ENCODE results near the gene TJP1.

TJP1 gene

GRCh38 chr15:29840926-29841325 lies 18.7 kb upstream of the TJP1 start:
- peaks cover 22% of the 10 kb centered on the region for H3K27me3 ChIP-seq (ENCODE audit: insufficient read depth, low read length, poor library complexity)
- H4K20me1 ChIP-seq (ENCODE audit: insufficient read depth, low read length) = no peaks in the 10 kb centered on the region; the same call in 1 of the 2 replicates
- no peak overlapping the region for H3K4me2 ChIP-seq (ENCODE audit: insufficient read depth, low read length)
- no peaks in the 10 kb centered on the region for H3K9me3 ChIP-seq (ENCODE audit: insufficient read depth, low read length, severe bottlenecking)
- no peak for DNase-seq
- no peak overlapping the region for H3K9ac ChIP-seq (ENCODE audit: low read depth, low read length)
- H2AFZ ChIP-seq (ENCODE audit: low read depth, low read length) = no peak overlapping the region
- H3K4me3 ChIP-seq (ENCODE audit: low read depth in 1 of 2, low read length in 2 of 2) = no peak overlapping the region
- no peak overlapping the region for H3K27ac ChIP-seq (ENCODE audit: low read length)
- H3K79me2 ChIP-seq (ENCODE audit: insufficient read depth, low read length) = no peaks in the 10 kb centered on the region
- H3K36me3 ChIP-seq (ENCODE audit: insufficient read depth, low read length) = no peaks in the 10 kb centered on the region
- ATAC-seq (ENCODE audit: insufficient read depth, low read depth) = no peak
- no peaks in the 10 kb centered on the region for H3K4me1 ChIP-seq (ENCODE audit: insufficient read depth, low read length)
- no peak for TF ChIP-seq EZH2 (IDR thresholded peaks at IDR 0.05; ENCODE audit: borderline replicate concordance, low read depth, low read length, severe bottlenecking)
- TF ChIP-seq CTCF (IDR thresholded peaks at IDR 0.05; ENCODE audit: borderline replicate concordance, extremely low read depth, low read length, poor library complexity, severe bottlenecking) = no peak

GRCh38 chr15:29840054-29840453 lies 17.8 kb upstream of the TJP1 start:
- H3K27me3 ChIP-seq (ENCODE audit: insufficient read depth, low read length, poor library complexity) = peaks cover 22% of the 10 kb centered on the region
- no peak overlapping the region for H3K4me2 ChIP-seq (ENCODE audit: insufficient read depth, low read length)
- DNase-seq (no peak), ATAC-seq (ENCODE audit: insufficient read depth, low read depth) (no peak)
- no peaks in the 10 kb centered on the region for H3K36me3 ChIP-seq (ENCODE audit: insufficient read depth, low read length)
- H4K20me1 ChIP-seq (ENCODE audit: insufficient read depth, low read length) = no peaks in the 10 kb centered on the region; the same call in 1 of the 2 replicates
- H2AFZ ChIP-seq (ENCODE audit: low read depth, low read length) = no peak overlapping the region
- no peak overlapping the region for H3K9ac ChIP-seq (ENCODE audit: low read depth, low read length)
- H3K4me1 ChIP-seq (ENCODE audit: insufficient read depth, low read length) = no peaks in the 10 kb centered on the region
- H3K79me2 ChIP-seq (ENCODE audit: insufficient read depth, low read length) = no peaks in the 10 kb centered on the region
- no peak for TF ChIP-seq EZH2 (IDR thresholded peaks at IDR 0.05; ENCODE audit: borderline replicate concordance, low read depth, low read length, severe bottlenecking)
- TF ChIP-seq CTCF (IDR thresholded peaks at IDR 0.05; ENCODE audit: borderline replicate concordance, extremely low read depth, low read length, poor library complexity, severe bottlenecking) = no peak
- no peaks in the 10 kb centered on the region for H3K9me3 ChIP-seq (ENCODE audit: insufficient read depth, low read length, severe bottlenecking)
- no peak overlapping the region for H3K27ac ChIP-seq (ENCODE audit: low read length)
- H3K4me3 ChIP-seq (ENCODE audit: low read depth in 1 of 2, low read length in 2 of 2) = no peak overlapping the region

GRCh38 chr15:29838352-29839010 lies 16.2 kb upstream of the TJP1 start:
- DNase-seq = no peak

More at GRCh38 chr15:29838352-29839010, 16.2 kb upstream of the TJP1 start:
- no peak for ATAC-seq (ENCODE audit: insufficient read depth, low read depth)
- H3K4me3 ChIP-seq (ENCODE audit: low read depth in 1 of 2, low read length in 2 of 2) = no peak overlapping the region
- H2AFZ ChIP-seq (ENCODE audit: low read depth, low read length) = no peak overlapping the region
- H4K20me1 ChIP-seq (ENCODE audit: insufficient read depth, low read length) = no peaks in the 10 kb centered on the region
- peaks cover 20% of the 10 kb centered on the region for H3K27me3 ChIP-seq (ENCODE audit: insufficient read depth, low read length, poor library complexity)
- H3K79me2 ChIP-seq (ENCODE audit: insufficient read depth, low read length) = no peaks in the 10 kb centered on the region
- no peak for TF ChIP-seq CTCF (IDR thresholded peaks at IDR 0.05; ENCODE audit: borderline replicate concordance, extremely low read depth, low read length, poor library complexity, severe bottlenecking)
- TF ChIP-seq EZH2 (IDR thresholded peaks at IDR 0.05; ENCODE audit: borderline replicate concordance, low read depth, low read length, severe bottlenecking) = no peak
- H3K36me3 ChIP-seq (ENCODE audit: insufficient read depth, low read length) = no peaks in the 10 kb centered on the region
- H3K27ac ChIP-seq (ENCODE audit: low read length) = no peak overlapping the region
- H3K4me2 ChIP-seq (ENCODE audit: insufficient read depth, low read length) = no peak overlapping the region
- no peaks in the 10 kb centered on the region for H3K4me1 ChIP-seq (ENCODE audit: insufficient read depth, low read length)
- H3K9me3 ChIP-seq (ENCODE audit: insufficient read depth, low read length, severe bottlenecking) = no peaks in the 10 kb centered on the region
- no peak overlapping the region for H3K9ac ChIP-seq (ENCODE audit: low read depth, low read length)

Data from DND-41 (cell line).